IMR-90 (cell line): Measurements from ENCODE around the gene ANKRD40.

Experiments
- CEBPB ChIP-seq: IDR thresholded peaks from 2 replicates; pipeline ENCODE4 v1.6.1; 2012; ENCODE audit warnings: low read depth, low read length, improper control_type of control experiment
- FOS ChIP-seq: fragments of 150-350 bp; IDR thresholded peaks from 2 replicates; pipeline ENCODE4 v1.6.1; 2016; ENCODE audit warnings: low read depth, low read length
- RAD21 ChIP-seq: IDR thresholded peaks from 2 replicates; pipeline ENCODE4 v1.6.1; 2012; ENCODE audit warnings: low read length, improper control_type of control experiment
- TF ChIP-seq, protein P1 (sequence below): conservative IDR thresholded peaks from 2 replicates; pipeline ENCODE4 v1.5.1; 2012; ENCODE audit warnings: mild to moderate bottlenecking, low read depth, low read length, improper control_type of control experiment

DNA sequence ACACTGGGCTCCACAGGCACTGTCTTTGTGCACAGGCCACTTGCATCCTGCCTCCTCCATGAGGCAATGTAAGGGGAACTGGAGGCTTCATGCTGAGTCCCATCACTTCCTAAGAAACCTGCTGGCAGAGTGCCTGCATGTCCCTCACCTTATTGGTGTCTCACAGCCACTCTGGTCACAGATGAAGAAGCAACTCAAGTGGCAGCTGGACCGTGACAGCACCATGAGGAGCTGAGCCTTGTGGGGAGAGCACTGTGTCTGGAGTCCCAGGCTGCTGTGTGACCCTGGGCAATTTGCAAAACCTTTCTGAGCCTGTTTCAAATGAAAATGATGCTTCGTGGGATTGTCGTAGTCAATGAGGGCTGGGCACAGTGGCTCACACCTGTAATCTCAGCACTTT, 19.5 kb downstream of the ANKRD40 start:
- TF ChIP-seq CEBPB = no peak
- TF ChIP-seq, protein P1, sequence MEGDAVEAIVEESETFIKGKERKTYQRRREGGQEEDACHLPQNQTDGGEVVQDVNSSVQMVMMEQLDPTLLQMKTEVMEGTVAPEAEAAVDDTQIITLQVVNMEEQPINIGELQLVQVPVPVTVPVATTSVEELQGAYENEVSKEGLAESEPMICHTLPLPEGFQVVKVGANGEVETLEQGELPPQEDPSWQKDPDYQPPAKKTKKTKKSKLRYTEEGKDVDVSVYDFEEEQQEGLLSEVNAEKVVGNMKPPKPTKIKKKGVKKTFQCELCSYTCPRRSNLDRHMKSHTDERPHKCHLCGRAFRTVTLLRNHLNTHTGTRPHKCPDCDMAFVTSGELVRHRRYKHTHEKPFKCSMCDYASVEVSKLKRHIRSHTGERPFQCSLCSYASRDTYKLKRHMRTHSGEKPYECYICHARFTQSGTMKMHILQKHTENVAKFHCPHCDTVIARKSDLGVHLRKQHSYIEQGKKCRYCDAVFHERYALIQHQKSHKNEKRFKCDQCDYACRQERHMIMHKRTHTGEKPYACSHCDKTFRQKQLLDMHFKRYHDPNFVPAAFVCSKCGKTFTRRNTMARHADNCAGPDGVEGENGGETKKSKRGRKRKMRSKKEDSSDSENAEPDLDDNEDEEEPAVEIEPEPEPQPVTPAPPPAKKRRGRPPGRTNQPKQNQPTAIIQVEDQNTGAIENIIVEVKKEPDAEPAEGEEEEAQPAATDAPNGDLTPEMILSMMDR = no peak
- TF ChIP-seq RAD21 = no peak
- TF ChIP-seq FOS = no peak
